AG10803 (cell line): ENCODE data around the gene TNFRSF1B.

Source experiments
- DNase-seq: peaks from one replicate; pipeline ENCODE4 v3.0.0; 2010; ENCODE audit warnings: low read depth
- H3K4me3 ChIP-seq: 2 replicates; pipeline ENCODE4 v1.5.1; 2011; ENCODE audit warnings: mild to moderate bottlenecking, low read length, control low read depth
- TF ChIP-seq, protein P1 (sequence below): conservative IDR thresholded peaks from 2 replicates; pipeline ENCODE4 v1.5.1; 2011; ENCODE audit warnings: mild to moderate bottlenecking, low read length, control low read depth, inconsistent platforms

The TNFRSF1B gene

DNA sequence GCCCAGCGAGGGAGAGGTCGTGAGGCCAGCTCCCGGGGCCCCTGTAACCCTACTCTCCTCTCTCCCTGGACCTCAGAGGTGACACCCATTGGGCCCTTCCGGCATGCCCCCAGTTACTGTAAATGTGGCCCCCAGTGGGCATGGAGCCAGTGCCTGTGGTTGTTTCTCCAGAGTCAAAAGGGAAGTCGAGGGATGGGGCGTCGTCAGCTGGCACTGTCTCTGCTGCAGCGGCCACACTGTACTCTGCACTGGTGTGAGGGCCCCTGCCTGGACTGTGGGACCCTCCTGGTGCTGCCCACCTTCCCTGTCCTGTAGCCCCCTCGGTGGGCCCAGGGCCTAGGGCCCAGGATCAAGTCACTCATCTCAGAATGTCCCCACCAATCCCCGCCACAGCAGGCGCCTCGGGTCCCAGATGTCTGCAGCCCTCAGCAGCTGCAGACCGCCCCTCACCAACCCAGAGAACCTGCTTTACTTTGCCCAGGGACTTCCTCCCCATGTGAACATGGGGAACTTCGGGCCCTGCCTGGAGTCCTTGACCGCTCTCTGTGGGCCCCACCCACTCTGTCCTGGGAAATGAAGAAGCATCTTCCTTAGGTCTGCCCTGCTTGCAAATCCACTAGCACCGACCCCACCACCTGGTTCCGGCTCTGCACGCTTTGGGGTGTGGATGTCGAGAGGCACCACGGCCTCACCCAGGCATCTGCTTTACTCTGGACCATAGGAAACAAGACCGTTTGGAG, 23.7 kb upstream of the TNFRSF1B start:
- no peak for DNase-seq
- H3K4me3 ChIP-seq = no peak overlapping the region
- TF ChIP-seq, protein P1, sequence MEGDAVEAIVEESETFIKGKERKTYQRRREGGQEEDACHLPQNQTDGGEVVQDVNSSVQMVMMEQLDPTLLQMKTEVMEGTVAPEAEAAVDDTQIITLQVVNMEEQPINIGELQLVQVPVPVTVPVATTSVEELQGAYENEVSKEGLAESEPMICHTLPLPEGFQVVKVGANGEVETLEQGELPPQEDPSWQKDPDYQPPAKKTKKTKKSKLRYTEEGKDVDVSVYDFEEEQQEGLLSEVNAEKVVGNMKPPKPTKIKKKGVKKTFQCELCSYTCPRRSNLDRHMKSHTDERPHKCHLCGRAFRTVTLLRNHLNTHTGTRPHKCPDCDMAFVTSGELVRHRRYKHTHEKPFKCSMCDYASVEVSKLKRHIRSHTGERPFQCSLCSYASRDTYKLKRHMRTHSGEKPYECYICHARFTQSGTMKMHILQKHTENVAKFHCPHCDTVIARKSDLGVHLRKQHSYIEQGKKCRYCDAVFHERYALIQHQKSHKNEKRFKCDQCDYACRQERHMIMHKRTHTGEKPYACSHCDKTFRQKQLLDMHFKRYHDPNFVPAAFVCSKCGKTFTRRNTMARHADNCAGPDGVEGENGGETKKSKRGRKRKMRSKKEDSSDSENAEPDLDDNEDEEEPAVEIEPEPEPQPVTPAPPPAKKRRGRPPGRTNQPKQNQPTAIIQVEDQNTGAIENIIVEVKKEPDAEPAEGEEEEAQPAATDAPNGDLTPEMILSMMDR = no peak

DNA sequence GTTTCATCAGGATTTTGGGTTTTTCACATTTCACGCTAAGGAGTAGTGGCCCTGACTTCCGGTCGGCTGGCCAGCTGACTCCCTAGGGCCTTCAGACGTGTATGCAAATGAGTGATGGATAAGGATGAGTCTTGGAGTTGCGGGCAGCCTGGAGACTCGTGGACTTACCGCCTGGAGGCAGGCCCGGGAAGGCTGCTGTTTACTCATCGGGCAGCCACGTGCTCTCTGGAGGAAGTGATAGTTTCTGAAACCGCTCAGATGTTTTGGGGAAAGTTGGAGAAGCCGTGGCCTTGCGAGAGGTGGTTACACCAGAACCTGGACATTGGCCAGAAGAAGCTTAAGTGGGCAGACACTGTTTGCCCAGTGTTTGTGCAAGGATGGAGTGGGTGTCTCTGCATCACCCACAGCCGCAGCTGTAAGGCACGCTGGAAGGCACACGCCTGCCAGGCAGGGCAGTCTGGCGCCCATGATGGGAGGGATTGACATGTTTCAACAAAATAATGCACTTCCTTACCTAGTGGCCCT, 23.1 kb upstream of the TNFRSF1B start:
- no peak overlapping the region for H3K4me3 ChIP-seq
- DNase-seq = peak; percentile 99
- TF ChIP-seq, protein P1 = no peak; the same call in 1 of the 2 replicates

DNA sequence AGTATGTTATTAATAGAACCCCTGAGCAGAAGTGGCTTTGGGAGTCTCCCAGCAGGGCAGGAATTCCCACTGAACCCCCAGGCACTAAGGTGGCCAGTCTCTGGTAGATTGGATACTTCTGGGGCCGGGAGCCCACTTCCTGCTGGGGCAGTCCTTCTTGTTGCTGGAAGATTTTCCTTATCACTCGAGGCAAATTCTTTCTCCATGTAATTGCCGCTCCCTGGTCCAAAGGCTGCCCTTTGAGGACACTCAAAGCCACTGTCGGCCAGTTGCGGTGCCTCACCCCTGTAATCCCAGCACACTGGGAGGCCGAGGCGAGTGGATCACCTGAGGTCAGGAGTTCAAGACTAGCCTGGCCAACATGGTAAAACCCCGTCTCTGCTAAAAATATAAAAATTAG, 22.6 kb upstream of the TNFRSF1B start:
- TF ChIP-seq, protein P1 = no peak
- no peak for DNase-seq
- H3K4me3 ChIP-seq = no peak overlapping the region

DNA sequence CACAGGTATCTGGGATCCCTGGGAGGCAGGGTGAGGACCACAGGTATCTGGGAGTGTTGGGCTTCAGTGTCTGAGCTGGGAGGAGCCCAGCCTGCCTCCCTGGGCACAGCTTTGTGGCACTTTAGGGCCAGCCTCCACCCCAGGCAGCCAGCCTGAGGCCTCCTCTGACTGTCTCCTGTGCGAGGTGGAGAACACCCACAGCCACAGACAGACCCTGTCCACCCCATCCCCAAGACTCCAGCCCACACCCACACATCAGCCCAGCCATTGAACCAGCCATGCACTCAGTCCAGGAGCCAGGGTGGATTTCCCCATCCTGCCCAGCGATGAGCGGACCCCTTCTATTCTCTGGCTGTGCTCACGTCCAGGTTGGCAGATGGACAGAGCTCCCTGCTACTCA, 21.8 kb upstream of the TNFRSF1B start:
- DNase-seq = no peak
- TF ChIP-seq, protein P1 = no peak
- no peak overlapping the region for H3K4me3 ChIP-seq

DNA sequence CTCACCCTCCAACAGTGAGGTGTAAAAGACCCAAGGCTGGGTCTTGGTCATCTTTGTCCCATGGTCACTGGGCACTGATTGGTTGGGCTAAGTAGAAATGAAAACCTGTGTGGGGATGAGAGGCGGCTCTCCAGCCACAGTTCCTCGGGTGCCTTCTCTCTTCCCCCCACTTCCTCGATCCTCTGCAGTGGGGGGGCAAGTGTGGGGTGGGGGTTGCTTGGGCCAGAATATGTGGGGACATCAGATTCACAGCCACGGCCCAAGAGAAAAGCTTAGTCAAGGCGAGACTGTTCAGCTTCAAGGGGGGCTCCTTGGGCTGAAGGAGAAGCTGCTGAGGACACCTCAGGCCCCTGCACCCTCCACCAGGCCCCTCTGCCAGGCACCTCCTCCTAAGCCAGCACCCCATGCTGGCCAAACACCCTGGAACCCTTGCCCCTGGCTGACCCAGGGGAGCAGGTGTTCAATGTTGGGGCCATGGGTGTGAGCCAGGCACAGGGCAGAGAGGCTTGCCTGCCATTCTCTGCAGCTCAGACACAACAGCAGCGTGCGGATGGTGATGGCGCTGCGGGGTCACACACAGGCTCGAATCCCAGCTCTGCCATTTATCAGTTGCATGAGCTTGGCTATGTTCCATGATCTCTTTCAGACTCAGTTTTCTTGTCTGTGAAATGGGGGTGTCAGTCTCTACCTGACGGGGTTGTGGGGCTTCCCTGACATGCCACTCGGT, 21.0 kb upstream of the TNFRSF1B start:
- no peak overlapping the region for H3K4me3 ChIP-seq
- TF ChIP-seq, protein P1 = no peak
- no peak for DNase-seq

DNA sequence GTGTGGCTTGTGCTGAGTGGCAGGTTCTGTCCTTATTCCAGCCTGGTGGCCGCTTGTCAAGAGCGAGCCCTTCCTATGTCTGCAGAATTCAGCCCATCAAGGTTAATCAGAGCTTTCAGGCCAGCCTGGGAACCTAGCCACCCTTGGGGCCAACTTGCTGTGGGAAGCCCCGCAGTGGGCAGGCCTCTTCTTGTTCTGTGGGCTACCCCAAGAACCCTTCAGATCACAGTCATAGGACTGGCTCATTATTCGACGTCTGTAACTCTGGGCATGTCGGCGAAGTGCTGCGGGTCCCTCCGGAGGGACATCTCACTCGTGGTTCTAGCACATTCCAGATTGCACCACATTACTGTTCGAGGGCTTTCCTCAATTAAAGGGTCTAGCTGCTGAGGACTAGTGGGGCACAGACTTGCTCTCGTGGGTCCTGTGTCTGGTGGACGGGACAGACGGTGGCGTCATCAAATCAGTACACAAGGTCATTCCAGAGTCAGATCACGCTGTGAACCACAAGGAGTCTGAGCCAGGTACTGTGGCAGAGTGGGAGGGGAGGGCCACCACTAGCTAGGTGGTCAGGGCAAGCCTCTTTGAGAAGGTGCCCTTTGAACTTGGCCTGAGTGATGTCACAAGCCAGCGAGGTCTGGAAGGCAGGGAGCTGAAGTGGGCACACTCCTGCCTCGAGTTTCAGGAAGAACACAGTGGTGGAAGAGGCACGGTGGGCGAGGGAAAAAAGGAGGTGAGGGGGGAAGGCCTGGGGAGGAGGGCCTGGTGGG, 20.3 kb upstream of the TNFRSF1B start:
- TF ChIP-seq, protein P1 = no peak
- H3K4me3 ChIP-seq = no peak overlapping the region

More for the DNA sequence above, 20.3 kb upstream of the TNFRSF1B start:
- no peak for DNase-seq
